Naive thymus-derived CD8-positive, alpha-beta T cell (primary cell): ENCODE measurements around the gene IFIT1. TPM values are rescaled to one million over a fixed set of nuclear protein-coding genes. Genes with fewer than 3 reads are reported as not detected.
A peak's percentile ranks its signal among the peaks of the same experiment; 100 is the strongest.

ENCODE experiments used
- ATAC-seq, 2 donors: fragments of 150-1000 bp; cut with Tn5 transposase in 1 of 2; sonication (Bioruptor Pico), chemical (Tn5 transposase) in 1 of 2; 1 replicate in 1 of 2; 2 replicates in 1 of 2; pipeline ENCODE4 v1.10.0; 2021; ENCODE audit warnings: mild to moderate bottlenecking in 2 of 2, moderate library complexity in 2 of 2
- POLR2A ChIA-PET: fragments of 350-600 bp; sonication (Branson Sonifier 250); formaldehyde crosslinking; loops from one replicate; lab custom pipeline; 2021; ENCODE audit warnings: antibody characterized with exemption; lab: Charles Lee
- DNase-seq, 10 donors: peaks; one replicate each; pipeline versions ENCODE4 v3.0.0 to v3.0.0-alpha.2; 2020 to 2022
- H3K27ac Mint-ChIP-seq, 10 donors: one replicate each; pipeline ENCODE4 v1.8.0; 2020 to 2022; ENCODE audit warnings: mild to moderate bottlenecking in 10 of 10, mixed read lengths in 10 of 10, moderate library complexity in 4 of 10, inconsistent platforms in 1 of 10
- H3K27me3 Mint-ChIP-seq, 5 donors: one replicate each; pipeline ENCODE4 v1.8.0; 2021 to 2022; ENCODE audit warnings: mixed read lengths in 5 of 5
- H3K36me3 Mint-ChIP-seq, 3 donors: one replicate each; pipeline ENCODE4 v1.8.0; 2020 to 2022; ENCODE audit warnings: mixed read lengths in 3 of 3, mild to moderate bottlenecking in 2 of 3, inconsistent platforms in 1 of 3
- H3K4me1 Mint-ChIP-seq, 4 donors: one replicate each; pipeline ENCODE4 v1.8.0; 2021 to 2022; ENCODE audit warnings: mixed read lengths in 4 of 4
- H3K4me3 Mint-ChIP-seq, 10 donors: one replicate each; pipeline ENCODE4 v1.8.0; 2020 to 2022; ENCODE audit warnings: mild to moderate bottlenecking in 10 of 10, mixed read lengths in 10 of 10, moderate library complexity in 6 of 10, inconsistent platforms in 1 of 10
- H3K9me3 Mint-ChIP-seq, 9 donors: one replicate each; pipeline ENCODE4 v1.8.0; 2020 to 2022; ENCODE audit warnings: mixed read lengths in 9 of 9, mild to moderate bottlenecking in 3 of 9, inconsistent platforms in 1 of 9, moderate library complexity in 1 of 9
- polyA plus RNA-seq, 3 donors: library from polyadenylated mRNA; unstranded; fragments of 300-500 nt; fragmentation: Illumina TruSeq; gene quantifications; one replicate each; pipeline ENCODE4 v1.2.3, GENCODE V29; 2021
- total RNA-seq, 8 experiments: library from RNA in 2 of 8; stranded (reverse) in 2 of 8; gene quantifications; one replicate each; pipeline ENCODE4 v1.2.3 and lab custom pipeline; 2021 to 2026

The IFIT1 gene
- total and polyA plus RNA-seq, 5 experiments from 2014 or later = 1.0 to 6.9 (median 2.9) TPM

DNA sequence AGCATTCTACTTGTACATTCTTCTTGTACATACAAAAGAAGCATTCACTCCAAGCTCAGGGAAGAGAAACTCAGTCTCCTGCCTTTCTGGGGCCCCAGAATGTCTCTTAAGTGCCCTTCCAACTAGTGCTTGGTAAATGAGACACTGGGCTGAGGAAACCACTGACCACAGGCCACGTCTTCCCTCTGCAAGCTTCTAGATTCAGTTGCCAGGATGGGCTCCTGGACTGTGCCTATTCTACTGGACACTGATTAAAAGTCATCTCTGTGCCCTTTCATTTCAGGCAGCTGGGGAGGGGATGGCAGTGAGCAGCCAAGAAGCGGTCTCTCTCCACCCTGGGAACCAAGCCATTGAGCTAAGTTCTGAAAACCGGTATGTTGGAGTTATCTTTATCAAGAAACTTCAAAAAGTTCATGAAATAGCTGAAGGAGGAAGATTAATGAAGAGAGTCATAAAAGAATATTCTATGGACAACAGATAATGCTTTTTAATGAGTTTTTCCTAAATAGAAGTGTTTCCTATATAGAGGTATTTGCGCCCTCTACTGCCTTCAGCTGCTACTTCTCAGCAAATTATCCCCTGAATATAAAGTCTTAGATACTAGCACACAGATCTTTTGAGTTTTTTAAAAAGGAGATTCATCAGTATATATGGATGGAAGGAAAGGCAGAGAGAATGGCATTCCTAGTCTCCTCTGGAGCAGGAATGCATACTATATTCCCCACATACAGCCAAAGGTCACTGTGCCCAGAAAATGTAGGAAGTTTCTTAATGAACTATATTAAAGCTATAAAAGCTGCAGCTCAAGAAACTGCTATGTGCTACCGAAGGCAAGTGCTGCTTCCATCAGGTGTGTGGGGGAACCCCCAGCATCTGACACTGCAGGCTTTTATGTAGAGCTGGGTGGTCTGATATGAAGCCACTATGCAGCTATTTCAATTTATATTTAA lies 23.0 kb upstream of the IFIT1 start:
- peaks cover 0 to 8% (median 7%) of the 10 kb centered on the region in 5 donors for H3K27me3 Mint-ChIP-seq
- peak in 1 of 2 donors; percentile 37 for ATAC-seq
- H3K4me1 Mint-ChIP-seq = peaks cover 0 to 27% (median 5%) of the 10 kb centered on the region in 4 donors
- H3K4me3 Mint-ChIP-seq = peak overlapping the region in 1 of 10 donors; percentile 2
- H3K36me3 Mint-ChIP-seq = no peaks in the 10 kb centered on the region
- POLR2A ChIA-PET = interaction anchor here (1.0 to 1.8 kb wide), 2 partner anchors 68 to 107 kb away, joined by 3 to 6 read pairs; partner anchors contain the start of gene IFIT2
- peak in 3 of 10 donors; percentile 19 to 27 (median 24) for DNase-seq
- H3K9me3 Mint-ChIP-seq = no peaks in the 10 kb centered on the region
- peak overlapping the region in 1 of 10 donors; percentile 3 for H3K27ac Mint-ChIP-seq

DNA sequence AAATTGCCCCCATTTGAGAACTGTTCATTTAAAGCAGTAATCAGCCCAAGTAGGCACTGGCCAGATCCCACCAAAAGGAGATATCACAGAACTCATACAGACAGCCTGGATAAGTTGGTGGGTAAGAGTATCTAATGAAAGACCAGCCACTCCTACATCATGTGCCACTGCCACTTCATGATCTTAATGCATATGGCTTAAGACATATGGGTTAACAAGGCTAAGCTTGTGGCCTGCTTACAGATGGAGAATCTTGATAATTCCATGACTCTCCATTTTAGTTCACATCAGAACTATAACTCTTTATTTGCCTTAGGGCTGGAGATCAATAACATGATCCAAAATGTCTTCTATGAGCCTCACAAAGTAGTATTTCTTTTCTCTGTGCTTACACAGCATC lies 21.3 kb upstream of the IFIT1 start:
- ATAC-seq (no peak), DNase-seq (no peak)
- POLR2A ChIA-PET = no interaction called here
- H3K27ac Mint-ChIP-seq = no peak overlapping the region
- H3K9me3 Mint-ChIP-seq = no peaks in the 10 kb centered on the region
- no peak overlapping the region for H3K4me3 Mint-ChIP-seq
- H3K36me3 Mint-ChIP-seq = no peaks in the 10 kb centered on the region
- peaks cover 0 to 8% (median 7%) of the 10 kb centered on the region in 5 donors for H3K27me3 Mint-ChIP-seq
- peaks cover 0 to 24% (median 5%) of the 10 kb centered on the region in 4 donors for H3K4me1 Mint-ChIP-seq

DNA sequence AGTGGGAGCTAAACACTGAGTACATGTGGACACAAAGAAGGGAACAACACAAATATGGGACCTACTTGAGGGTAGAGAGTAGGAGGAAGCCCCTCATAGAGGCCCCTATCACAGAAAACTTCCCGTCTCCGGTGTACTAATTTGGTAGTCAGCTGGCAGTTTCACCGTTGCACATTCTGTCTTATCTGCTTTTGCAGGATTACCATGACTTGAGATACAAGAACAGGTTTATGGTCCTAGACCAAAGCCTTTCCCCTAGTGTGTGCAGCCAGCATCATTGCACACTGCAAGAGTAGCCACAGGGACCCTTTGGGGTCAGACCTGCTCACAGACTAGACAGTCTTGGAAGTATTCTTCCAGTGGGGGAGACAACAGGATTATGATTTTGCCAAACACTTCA lies 20.4 kb upstream of the IFIT1 start:
- DNase-seq (no peak), ATAC-seq (no peak)
- POLR2A ChIA-PET = no interaction called here
- Mint-ChIP-seq H3K4me1 (peaks cover 0 to 22% (median 5%) of the 10 kb centered on the region in 4 donors), H3K27ac (no peak overlapping the region), H3K27me3 (peaks cover 0 to 10% (median 7%) of the 10 kb centered on the region in 5 donors), H3K9me3 (no peaks in the 10 kb centered on the region), H3K36me3 (no peaks in the 10 kb centered on the region), H3K4me3 (no peak overlapping the region)

DNA sequence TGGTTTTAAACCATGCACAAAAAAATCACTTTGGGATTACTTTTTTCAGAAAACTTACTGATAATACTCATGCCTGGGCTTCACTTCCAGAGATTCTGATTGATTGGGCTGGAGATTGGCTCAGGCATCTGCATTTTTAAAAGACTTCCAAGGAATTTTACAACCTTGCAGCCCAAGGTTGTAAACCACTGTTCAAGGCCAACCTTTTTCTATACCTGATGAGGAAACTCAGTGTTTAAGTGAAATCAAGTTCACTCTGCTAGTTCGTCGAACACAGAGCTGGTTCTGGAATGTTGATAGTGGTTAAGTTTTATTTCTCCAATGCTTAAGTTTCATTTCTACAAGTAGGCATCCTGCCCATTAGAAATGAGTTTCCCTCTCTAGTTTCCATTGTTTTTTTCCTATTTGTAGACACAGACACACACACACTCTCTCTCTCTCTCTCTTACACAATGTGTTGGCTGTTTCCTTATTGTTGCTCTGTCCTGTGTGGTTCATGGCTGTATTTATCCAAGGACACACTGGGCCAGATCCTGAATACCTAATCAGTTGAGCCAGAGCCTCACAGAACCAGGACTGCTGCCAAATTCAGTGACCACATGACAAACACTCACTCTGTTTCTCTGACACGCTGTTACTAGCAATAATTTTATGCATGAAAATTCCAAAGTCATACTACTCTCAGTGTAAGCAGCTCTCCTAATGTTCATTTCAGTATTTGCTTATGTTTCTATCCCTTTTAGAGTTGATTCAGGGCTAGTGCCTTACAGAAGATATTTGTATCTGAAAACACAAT lies 18.3 kb upstream of the IFIT1 start:
- Mint-ChIP-seq H3K4me1 (peaks cover 0 to 7% (median 4%) of the 10 kb centered on the region in 4 donors), H3K27me3 (peaks cover 0 to 10% (median 7%) of the 10 kb centered on the region in 5 donors), H3K4me3 (no peak overlapping the region), H3K36me3 (no peaks in the 10 kb centered on the region), H3K27ac (no peak overlapping the region), H3K9me3 (no peaks in the 10 kb centered on the region)
- no peak for DNase-seq
- POLR2A ChIA-PET = interaction anchor here (0.7 kb wide), 1 partner anchor 170 kb away, joined by 5 read pairs; no protein-coding TSS in a partner anchor
- no peak for ATAC-seq

- peaks cover 0 to 10% (median 6%) of the 10 kb centered on the region in 5 donors for H3K27me3 Mint-ChIP-seq
- DNase-seq (no peak), ATAC-seq (no peak)
- no peak overlapping the region for H3K4me3 Mint-ChIP-seq
- no peaks in the 10 kb centered on the region for H3K9me3 Mint-ChIP-seq
- H3K27ac Mint-ChIP-seq = no peak overlapping the region
- H3K4me1 Mint-ChIP-seq = peaks cover 0 to 2% (median under 1%) of the 10 kb centered on the region in 4 donors
- H3K36me3 Mint-ChIP-seq = no peaks in the 10 kb centered on the region
- POLR2A ChIA-PET = no interaction called here
These were observed 17.7 kb upstream of the IFIT1 start for GRCh38 chr10:89374713-89375141.

DNA sequence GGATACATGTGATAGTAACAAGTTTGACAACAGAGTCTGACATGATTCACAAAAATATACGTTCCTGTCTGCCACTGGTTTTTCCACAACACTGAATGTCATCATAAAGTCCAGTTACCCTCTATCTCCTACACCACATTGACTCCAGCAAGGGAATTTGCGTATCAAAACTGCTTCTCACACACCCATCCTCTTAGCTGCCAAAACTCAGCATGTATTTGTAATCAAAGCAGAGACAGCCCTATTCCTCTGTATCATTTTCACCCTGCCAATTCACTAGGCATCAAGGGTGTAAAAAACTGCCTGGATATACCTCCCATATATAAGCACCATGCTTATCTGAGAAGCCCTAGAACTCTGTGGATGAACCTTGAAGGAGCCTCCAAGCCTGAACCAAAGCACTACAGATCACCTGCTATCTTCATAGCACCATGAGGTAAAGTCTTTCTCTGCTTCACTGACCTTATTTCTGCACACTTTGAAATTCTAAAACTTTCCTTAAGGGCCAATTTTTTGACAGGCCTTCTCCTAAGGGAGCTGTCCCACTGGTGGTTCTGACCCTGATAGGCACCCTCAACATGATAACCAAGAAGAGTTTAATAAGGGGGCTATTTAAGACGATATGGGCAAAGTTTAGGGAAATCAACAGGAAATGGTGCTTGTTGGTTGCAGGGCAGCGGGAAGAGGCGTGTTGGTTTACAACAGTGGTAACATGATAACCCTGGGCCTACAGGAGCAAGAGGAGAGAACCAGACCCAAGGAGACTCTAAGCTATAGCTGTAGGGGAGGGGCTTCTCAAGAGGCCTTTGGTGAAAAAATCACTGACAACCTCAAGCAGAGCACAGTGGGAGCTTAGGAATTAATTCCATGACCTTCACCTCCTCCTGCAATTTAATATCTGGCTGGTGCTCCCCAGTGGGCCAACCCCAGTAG lies 14.5 kb upstream of the IFIT1 start, which contains the start of gene IFIT1B:
IFIT1B (plus strand) TSS at position 352 of the 933 bp plus-strand sequence; CDS start at position 432, 80 bp downstream.
- no peak within 1 kb of the TSS for H3K4me3 Mint-ChIP-seq
- DNase-seq = no peak

DNA sequence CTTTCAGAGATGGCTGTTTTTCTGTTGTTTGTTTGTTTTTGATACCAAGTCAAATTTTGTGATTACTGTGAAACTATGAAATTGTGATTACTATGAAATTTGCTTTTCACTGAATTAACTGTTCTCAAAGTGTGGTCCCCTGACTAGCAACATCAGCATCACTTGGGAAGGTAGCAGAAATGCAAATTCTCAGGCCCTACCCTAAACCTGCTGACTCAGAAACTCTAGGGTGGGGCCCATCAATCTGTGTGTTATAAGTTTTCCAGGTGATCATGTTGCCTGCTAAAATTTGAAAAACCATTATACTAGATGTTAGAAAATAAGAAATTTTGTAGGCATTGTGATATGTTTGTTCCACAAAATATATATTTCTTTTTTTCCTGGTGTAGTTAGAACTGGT lies 13.3 kb upstream of the IFIT1 start:
- no peak for ATAC-seq
- POLR2A ChIA-PET = no interaction called here
- Mint-ChIP-seq H3K27ac (no peak overlapping the region), H3K36me3 (no peaks in the 10 kb centered on the region), H3K9me3 (no peaks in the 10 kb centered on the region), H3K27me3 (peaks cover 0 to 4% (median 3%) of the 10 kb centered on the region in 5 donors), H3K4me3 (no peak overlapping the region), H3K4me1 (peaks cover 0 to 7% (median 0%) of the 10 kb centered on the region in 4 donors)
- no peak for DNase-seq

More for the DNA sequence above, 14.5 kb upstream of the IFIT1 start, which contains the start of gene IFIT1B:
- H3K36me3 Mint-ChIP-seq = no peaks in the 10 kb centered on the region
- peaks cover 0 to 5% (median 3%) of the 10 kb centered on the region in 5 donors for H3K27me3 Mint-ChIP-seq
- peaks cover 0 to 5% (median 0%) of the 10 kb centered on the region in 4 donors for H3K4me1 Mint-ChIP-seq
- H3K9me3 Mint-ChIP-seq = no peaks in the 10 kb centered on the region
- POLR2A ChIA-PET = no interaction called here
- peak within 1 kb of the TSS in 1 of 10 donors; percentile 9 for H3K27ac Mint-ChIP-seq
- ATAC-seq = no peak

GRCh38 chr10:89382757-89383156 lies 9.7 kb upstream of the IFIT1 start:
- no peak for ATAC-seq
- Mint-ChIP-seq H3K27ac (no peak overlapping the region), H3K36me3 (no peaks in the 10 kb centered on the region), H3K27me3 (peaks cover 0 to 3% (median 0%) of the 10 kb centered on the region in 5 donors), H3K4me3 (no peak overlapping the region), H3K9me3 (no peaks in the 10 kb centered on the region), H3K4me1 (peaks cover 0 to 18% (median 0%) of the 10 kb centered on the region in 4 donors)
- POLR2A ChIA-PET = no interaction called here
- no peak for DNase-seq

DNA sequence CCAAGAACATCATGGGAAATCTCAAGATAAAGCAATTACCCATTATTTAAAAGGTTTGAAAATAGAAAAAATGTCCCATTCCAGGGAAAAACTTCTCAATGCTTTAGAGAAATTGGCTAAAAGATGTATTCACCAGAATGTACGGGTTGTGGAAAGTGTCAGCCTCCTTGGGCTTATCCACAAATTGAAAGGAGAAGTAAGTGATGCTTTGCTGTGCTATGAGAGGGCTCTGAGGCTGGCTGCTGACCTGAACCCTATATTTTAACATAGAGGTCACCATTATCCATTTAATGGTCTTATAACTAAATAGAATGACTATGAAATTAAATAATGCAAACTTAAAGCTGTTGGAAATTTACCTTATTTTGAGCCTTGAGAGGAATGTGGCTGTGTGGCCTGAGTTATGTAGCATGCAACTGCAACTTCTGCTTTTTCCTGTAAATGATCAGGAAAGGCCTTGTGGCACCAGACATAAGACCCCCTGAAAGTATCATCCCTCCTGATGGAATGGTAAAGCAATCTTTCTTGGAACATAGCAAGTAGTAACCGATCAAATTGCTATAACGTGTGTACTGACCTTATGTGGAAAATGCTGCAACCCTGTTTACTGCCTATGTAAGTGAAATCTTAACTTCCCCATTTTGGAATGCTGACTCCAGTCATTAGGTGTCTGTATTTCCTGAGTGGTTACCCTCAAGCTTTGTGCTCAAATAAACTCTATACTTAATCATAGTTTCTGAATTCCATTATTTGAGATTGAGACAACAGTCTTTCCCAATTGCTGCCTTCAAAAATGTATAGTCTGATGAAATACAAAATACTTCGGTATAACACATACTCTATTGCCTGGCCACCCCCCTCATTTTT lies 7.7 kb upstream of the IFIT1 start:
- peaks cover 0 to 18% (median 0%) of the 10 kb centered on the region in 4 donors for H3K4me1 Mint-ChIP-seq
- H3K27ac Mint-ChIP-seq = no peak overlapping the region

GRCh38 chr10:89388806-89389205 lies 3.6 kb upstream of the IFIT1 start:
- Mint-ChIP-seq H3K9me3 (no peaks in the 10 kb centered on the region), H3K4me1 (peaks cover 5 to 38% (median 17%) of the 10 kb centered on the region in 4 donors), H3K4me3 (no peak overlapping the region), H3K27me3 (peaks cover 0 to 2% (median 0%) of the 10 kb centered on the region in 5 donors), H3K36me3 (no peaks in the 10 kb centered on the region), H3K27ac (peak overlapping the region in 2 of 10 donors; percentile 29 to 50)
- DNase-seq (no peak), ATAC-seq (no peak)
- POLR2A ChIA-PET = interaction anchor here (1.4 kb wide), 1 partner anchor 26 kb away, joined by 4 read pairs; the partner anchor contains the start of gene IFIT5

More for the DNA sequence above, 7.7 kb upstream of the IFIT1 start:
- H3K27me3 Mint-ChIP-seq = peaks cover 0 to 3% (median 0%) of the 10 kb centered on the region in 5 donors
- no peak overlapping the region for H3K4me3 Mint-ChIP-seq
- no peak for DNase-seq
- POLR2A ChIA-PET = no interaction called here
- no peaks in the 10 kb centered on the region for H3K36me3 Mint-ChIP-seq
- no peak for ATAC-seq
- H3K9me3 Mint-ChIP-seq = no peaks in the 10 kb centered on the region
